Measurements from ENCODE around the gene PTPN14.
"Not testable (repeated sequence)": the region's sequence is repeated elsewhere in the genome, so short reads cannot be mapped to it uniquely, and the experiment has no call there.

Gene PTPN14

GRCh38 chr1:214510477-214510876 is 40.9 kb downstream of the PTPN14 start (continued):
- no peak for TF ChIP-seq ZNF639 (tag by site-specific recombination; IDR thresholded peaks at IDR 0.05)
- no peak for TF ChIP-seq MYNN (tag by site-specific recombination; IDR thresholded peaks at IDR 0.05; ENCODE audit: borderline replicate concordance)
- no peak for TF ChIP-seq HIC1 (tag by site-specific recombination; IDR thresholded peaks at IDR 0.05)
- peak; percentile 64 for TF ChIP-seq ZNF10 (tag by site-specific recombination; IDR thresholded peaks at IDR 0.05)
- no peak for TF ChIP-seq ZXDB (tag by site-specific recombination; IDR thresholded peaks at IDR 0.05)
- no peak for TF ChIP-seq ZNF530 (tag by site-specific recombination; IDR thresholded peaks at IDR 0.05; ENCODE audit: low read depth)
- TF ChIP-seq ZNF529 (tag by site-specific recombination; IDR thresholded peaks at IDR 0.05; ENCODE audit: insufficient replicate concordance): peak; percentile 21
- TF ChIP-seq, protein P1, sequence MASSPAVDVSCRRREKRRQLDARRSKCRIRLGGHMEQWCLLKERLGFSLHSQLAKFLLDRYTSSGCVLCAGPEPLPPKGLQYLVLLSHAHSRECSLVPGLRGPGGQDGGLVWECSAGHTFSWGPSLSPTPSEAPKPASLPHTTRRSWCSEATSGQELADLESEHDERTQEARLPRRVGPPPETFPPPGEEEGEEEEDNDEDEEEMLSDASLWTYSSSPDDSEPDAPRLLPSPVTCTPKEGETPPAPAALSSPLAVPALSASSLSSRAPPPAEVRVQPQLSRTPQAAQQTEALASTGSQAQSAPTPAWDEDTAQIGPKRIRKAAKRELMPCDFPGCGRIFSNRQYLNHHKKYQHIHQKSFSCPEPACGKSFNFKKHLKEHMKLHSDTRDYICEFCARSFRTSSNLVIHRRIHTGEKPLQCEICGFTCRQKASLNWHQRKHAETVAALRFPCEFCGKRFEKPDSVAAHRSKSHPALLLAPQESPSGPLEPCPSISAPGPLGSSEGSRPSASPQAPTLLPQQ (tag by site-specific recombination; IDR thresholded peaks at IDR 0.05): no peak
- TF ChIP-seq SALL2 (tag by site-specific recombination; IDR thresholded peaks at IDR 0.05; ENCODE audit: borderline replicate concordance): no peak
- no peak for TF ChIP-seq PRDM4 (tag by site-specific recombination; IDR thresholded peaks at IDR 0.05)
- no peak for TF ChIP-seq ZSCAN5A (tag by site-specific recombination; IDR thresholded peaks at IDR 0.05)

DNA sequence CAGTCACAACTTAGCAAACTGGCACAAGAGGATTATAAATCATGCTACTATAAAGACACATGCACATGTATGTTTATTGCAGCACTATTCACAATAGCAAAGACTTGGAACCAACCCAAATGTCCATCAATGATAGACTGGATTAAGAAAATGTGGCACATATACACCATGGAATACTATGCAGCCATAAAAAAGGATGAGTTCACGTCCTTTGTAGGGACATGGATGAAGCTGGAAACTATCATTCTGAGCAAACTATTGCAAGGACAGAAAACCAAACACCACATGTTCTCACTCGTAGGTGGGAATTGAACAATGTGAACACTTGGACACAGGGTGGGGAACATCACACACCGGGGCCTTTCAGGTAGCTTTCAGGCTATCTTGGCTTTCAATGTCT is 41.8 kb downstream of the PTPN14 start:
- H3K27ac ChIP-seq (ENCODE audit: extremely low read depth, low read depth, low read length); H3K4me3 ChIP-seq (ENCODE audit: low read depth, low read length); POLR2A ChIA-PET; H3K9me3 ChIP-seq (ENCODE audit: control insufficient read depth, insufficient read depth, low read depth, low read length); H3K36me3 ChIP-seq (ENCODE audit: control insufficient read depth in 2 of 2, insufficient read depth in 1 of 2, low read length in 2 of 2): not testable (repeated sequence)
- TF ChIP-seq, protein P2, sequence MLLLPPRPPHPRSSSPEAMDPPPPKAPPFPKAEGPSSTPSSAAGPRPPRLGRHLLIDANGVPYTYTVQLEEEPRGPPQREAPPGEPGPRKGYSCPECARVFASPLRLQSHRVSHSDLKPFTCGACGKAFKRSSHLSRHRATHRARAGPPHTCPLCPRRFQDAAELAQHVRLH (tag by site-specific recombination; IDR thresholded peaks at IDR 0.05): peak; percentile 89
- peak; percentile 92 for TF ChIP-seq ZNF146 (tag by site-specific recombination; IDR thresholded peaks at IDR 0.05)
- H3K4me1 ChIP-seq (ENCODE audit: control insufficient read depth, insufficient read depth, low read length): peaks cover 28% of the 10 kb centered on the region
- CTCF ChIA-PET: interaction anchor here (0.6 kb wide), 1 partner anchor 106 kb away, joined by 3 read pairs; no protein-coding TSS in a partner anchor

GRCh38 chr1:214506972-214507431 is 44.4 kb downstream of the PTPN14 start:
- Histone ChIP-seq H3K4me3 (ENCODE audit: low read depth, low read length) (no peak overlapping the region), H3K27ac (ENCODE audit: extremely low read depth, low read depth, low read length) (no peak overlapping the region), H3K36me3 (ENCODE audit: control insufficient read depth in 2 of 2, insufficient read depth in 1 of 2, low read length in 2 of 2) (peaks cover 0 to 3% of the 10 kb centered on the region in 2 experiments; a peak in 1 of 3 replicates), H3K9me3 (ENCODE audit: control insufficient read depth, insufficient read depth, low read depth, low read length) (no peaks in the 10 kb centered on the region; the same call in 1 of the 2 replicates), H3K4me1 (ENCODE audit: control insufficient read depth, insufficient read depth, low read length) (peaks cover 17% of the 10 kb centered on the region)
- POLR2A ChIA-PET: no interaction called here
- CTCF ChIA-PET: no interaction called here
- TF ChIP-seq, protein P3, sequence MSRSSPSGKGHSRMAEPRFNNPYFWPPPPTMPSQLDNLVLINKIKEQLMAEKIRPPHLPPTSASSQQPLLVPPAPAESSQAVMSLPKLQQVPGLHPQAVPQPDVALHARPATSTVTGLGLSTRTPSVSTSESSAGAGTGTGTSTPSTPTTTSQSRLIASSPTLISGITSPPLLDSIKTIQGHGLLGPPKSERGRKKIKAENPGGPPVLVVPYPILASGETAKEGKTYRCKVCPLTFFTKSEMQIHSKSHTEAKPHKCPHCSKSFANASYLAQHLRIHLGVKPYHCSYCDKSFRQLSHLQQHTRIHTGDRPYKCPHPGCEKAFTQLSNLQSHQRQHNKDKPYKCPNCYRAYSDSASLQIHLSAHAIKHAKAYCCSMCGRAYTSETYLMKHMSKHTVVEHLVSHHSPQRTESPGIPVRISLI (tag by site-specific recombination; IDR thresholded peaks at IDR 0.05): no peak
- no peak for TF ChIP-seq ZNF518A (tag by site-specific recombination; conservative IDR thresholded peaks at IDR 0.05; ENCODE audit: low read depth)
- no peak for TF ChIP-seq ZNF174 (tag by site-specific recombination; IDR thresholded peaks at IDR 0.05)
- TF ChIP-seq ZNF184 (tag by site-specific recombination; IDR thresholded peaks at IDR 0.05): no peak

All from HEK293 (cell line).